PC-3 (cell line): ENCODE data around the gene PRLR. TPM values are rescaled to one million over a fixed set of nuclear protein-coding genes. Genes with fewer than 3 reads are reported as not detected.

Source experiments
- ATAC-seq: fragments of 200-7000 bp; cut with Tn5 transposase; 2 replicates; pipeline ENCODE4 v1.9.1; 2020; ENCODE audit warnings: mild to moderate bottlenecking, moderate library complexity
- Bru-seq: library from RNA; stranded (reverse); fragments of 400-500 nt; gene quantifications from one replicate; lab custom pipeline; 2021; lab: Mats Ljungman, UMichigan
- BruChase-seq, 2 experiments: library from RNA; stranded (reverse); fragments of 400-500 nt; gene quantifications; one replicate each; lab custom pipeline; 2021; lab: Mats Ljungman, UMichigan
- BruUV-seq: library from RNA; stranded (reverse); fragments of 400-500 nt; replicated peaks from 2 replicates; lab custom pipeline; 2021; lab: Mats Ljungman, UMichigan
- CTCF ChIA-PET: fragments of 300-600 bp; sonication (Branson Sonifier 250); formaldehyde crosslinking; loops from one replicate; lab custom pipeline; 2022; ENCODE audit warnings: antibody characterized with exemption; lab: Charles Lee
- POLR2A ChIA-PET: fragments of 300-600 bp; sonication (Branson Sonifier 250); formaldehyde crosslinking; loops from one replicate; lab custom pipeline; 2022; ENCODE audit warnings: antibody characterized with exemption; ENCODE audit not compliant: unreplicated experiment; lab: Charles Lee
- DNase-seq: peaks from one replicate; pipeline ENCODE4 v3.0.0-alpha.2; 2015
- H2AFZ ChIP-seq: fragments of 300-600 bp; sonication (generic); 2 replicates; pipeline ENCODE4 v1.6.0; 2016; ENCODE audit warnings: antibody characterized with exemption, low read length
- H3F3A ChIP-seq: fragments of 300-600 bp; sonication (generic); one replicate; pipeline ENCODE4 v1.6.0; 2017; ENCODE audit warnings: antibody characterized with exemption, low read length, control low read depth, mild to moderate bottlenecking; ENCODE audit not compliant: unreplicated experiment
- H3K27ac ChIP-seq: fragments of 300-600 bp; sonication (generic); 2 replicates; pipeline ENCODE4 v1.5.1; 2016; ENCODE audit warnings: mild to moderate bottlenecking, low read length
- H3K27me3 ChIP-seq: fragments of 300-600 bp; sonication (generic); 2 replicates; pipeline ENCODE4 v1.6.1; 2016; ENCODE audit warnings: low read length, mixed read lengths
- H3K36me3 ChIP-seq: fragments of 300-600 bp; sonication (generic); 2 replicates; pipeline ENCODE4 v1.6.1; 2016; ENCODE audit warnings: low read depth, mixed run types, low read length, mixed read lengths
- H3K4me1 ChIP-seq: fragments of 300-600 bp; sonication (generic); 2 replicates; pipeline ENCODE4 v1.5.1; 2016; ENCODE audit warnings: low read length; ENCODE audit not compliant: insufficient read depth
- H3K4me2 ChIP-seq: fragments of 300-600 bp; sonication (generic); 2 replicates; pipeline ENCODE4 v1.6.0; 2016; ENCODE audit warnings: low read length
- H3K4me3 ChIP-seq: fragments of 300-600 bp; sonication (generic); 2 replicates; pipeline ENCODE4 v1.5.1; 2016; ENCODE audit warnings: mild to moderate bottlenecking, low read length, mixed read lengths
- H3K79me2 ChIP-seq: fragments of 300-600 bp; sonication (generic); 2 replicates; pipeline ENCODE4 v1.6.1; 2017; ENCODE audit warnings: low read length, mixed read lengths
- H3K9ac ChIP-seq: fragments of 300-600 bp; sonication (generic); 2 replicates; pipeline ENCODE4 v1.6.0; 2016; ENCODE audit warnings: mild to moderate bottlenecking, low read length
- H3K9me2 ChIP-seq: fragments of 300-600 bp; sonication (generic); replicated peaks from 2 replicates; pipeline ENCODE4 v1.6.1; 2016; ENCODE audit warnings: mixed run types, low read length, mixed read lengths
- H3K9me3 ChIP-seq: fragments of 300-600 bp; sonication (generic); 2 replicates; pipeline ENCODE4 v1.6.1; 2016; ENCODE audit warnings: low read length, mixed read lengths
- H4K20me1 ChIP-seq: fragments of 300-600 bp; sonication (generic); 2 replicates; pipeline ENCODE4 v1.6.1; 2016; ENCODE audit warnings: low read length, mixed read lengths
- EZH2 ChIP-seq: fragments of 300-600 bp; sonication (generic); IDR thresholded peaks from one replicate; pipeline ENCODE4 v1.6.1; 2017; ENCODE audit warnings: antibody characterized with exemption, mild to moderate bottlenecking, low read length; ENCODE audit not compliant: unreplicated experiment
- EZH2phosphoT487 ChIP-seq: fragments of 300-600 bp; sonication (generic); IDR thresholded peaks from 2 replicates; pipeline ENCODE4 v1.6.1; 2018; ENCODE audit warnings: mild to moderate bottlenecking, antibody characterized with exemption, low read length, borderline replicate concordance
- intact Hi-C: fragments of 100-400 bp; cut with micrococcal nuclease; formaldehyde crosslinking; loops from 2 replicates; pipeline ENCODE4 v1.9.0; 2023
- long read RNA-seq: library from polyadenylated mRNA; unstranded; transcript quantifications from one replicate; pipeline ENCODE4 v2.0.0, GENCODE V29; 2021; ENCODE audit not compliant: unreplicated experiment
- total RNA-seq: library from RNA; depleted of rRNA; stranded (reverse); fragments of >200 nt; gene quantifications from 2 replicates; pipeline ENCODE4 v1.2.3, GENCODE V29; 2014; rRNA removed
- TF ChIP-seq, protein P1 (sequence below): fragments of 300-600 bp; sonication (generic); conservative IDR thresholded peaks from 2 replicates; pipeline ENCODE4 v1.5.1; 2017; ENCODE audit warnings: antibody characterized with exemption, low read depth, mild to moderate bottlenecking, low read length

PRLR gene
- 0.29 and 0.40 TPM in 2 replicates for total RNA-seq
- percentile 7 among the genes with signal in this experiment for Bru-seq, nascent RNA
- BruChase-seq, experiment 1, labeled RNA remaining after a 6-hour chase = percentile 9 among the genes with signal in this experiment
- percentile 7 among the genes with signal in this experiment for BruChase-seq, experiment 2, labeled RNA remaining after a 2-hour chase
- long read RNA-seq = 0 reads

DNA sequence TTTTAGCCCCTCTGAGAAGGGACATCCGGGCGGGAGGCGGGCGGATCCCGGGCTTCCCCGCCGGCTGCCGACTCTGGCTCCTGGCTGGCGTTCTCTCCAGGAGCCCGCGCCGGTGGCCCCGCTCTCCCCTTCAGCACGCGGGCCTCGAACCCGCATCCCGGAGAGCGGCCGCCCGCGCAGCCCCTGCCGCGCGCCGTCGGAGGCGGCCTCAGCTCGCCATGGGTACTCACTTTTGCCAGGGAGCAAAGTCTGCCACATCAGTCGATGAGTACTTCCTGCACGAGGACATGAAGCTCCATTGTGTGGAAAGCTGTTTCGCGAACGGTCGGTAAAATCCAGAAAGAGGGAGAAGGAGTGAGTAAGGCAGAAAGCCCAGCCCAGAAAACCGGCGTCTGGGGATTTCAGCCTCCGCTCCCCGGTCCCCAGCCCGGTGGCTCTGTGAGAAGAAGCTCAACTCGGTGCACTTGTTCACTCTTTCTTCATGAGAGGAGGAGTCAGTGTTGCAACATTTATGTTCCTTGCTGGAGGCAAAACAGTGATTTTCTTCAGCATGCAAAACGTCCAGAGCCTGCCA is at the start of gene PRLR:
PRLR (minus strand) TSS at position 450 of the 574 bp plus-strand sequence. CDS start 140,867 bp downstream, outside the sequence.
- ChIA-PET POLR2A (no interaction called here), CTCF (no interaction called here)
- Histone ChIP-seq H3F3A (no peaks in the 10 kb centered on the region), H2AFZ (peak within 1 kb of the TSS; percentile 63), H3K4me2 (peak within 1 kb of the TSS; percentile 77), H3K36me3 (no peaks in the 10 kb centered on the region), H3K9me2 (no peaks in the 10 kb centered on the region), H3K79me2 (no peaks in the 10 kb centered on the region), H3K9me3 (no peaks in the 10 kb centered on the region), H3K4me1 (no peaks in the 10 kb centered on the region; the same call in 1 of the 2 replicates), H4K20me1 (no peaks in the 10 kb centered on the region), H3K27me3 (peaks cover 88% of the 10 kb centered on the region), H3K27ac (no peak within 1 kb of the TSS), H3K9ac (no peak within 1 kb of the TSS), H3K4me3 (peak within 1 kb of the TSS; percentile 67)
- ATAC-seq (no peak; the same call in 1 of the 2 replicates), DNase-seq (peak; percentile 21)
- peak; percentile 55 for TF ChIP-seq EZH2
- 0 out of 2 replicates have a peak, but pooled peaks have one; percentile 19 for TF ChIP-seq EZH2phosphoT487
- TF ChIP-seq, protein P1, sequence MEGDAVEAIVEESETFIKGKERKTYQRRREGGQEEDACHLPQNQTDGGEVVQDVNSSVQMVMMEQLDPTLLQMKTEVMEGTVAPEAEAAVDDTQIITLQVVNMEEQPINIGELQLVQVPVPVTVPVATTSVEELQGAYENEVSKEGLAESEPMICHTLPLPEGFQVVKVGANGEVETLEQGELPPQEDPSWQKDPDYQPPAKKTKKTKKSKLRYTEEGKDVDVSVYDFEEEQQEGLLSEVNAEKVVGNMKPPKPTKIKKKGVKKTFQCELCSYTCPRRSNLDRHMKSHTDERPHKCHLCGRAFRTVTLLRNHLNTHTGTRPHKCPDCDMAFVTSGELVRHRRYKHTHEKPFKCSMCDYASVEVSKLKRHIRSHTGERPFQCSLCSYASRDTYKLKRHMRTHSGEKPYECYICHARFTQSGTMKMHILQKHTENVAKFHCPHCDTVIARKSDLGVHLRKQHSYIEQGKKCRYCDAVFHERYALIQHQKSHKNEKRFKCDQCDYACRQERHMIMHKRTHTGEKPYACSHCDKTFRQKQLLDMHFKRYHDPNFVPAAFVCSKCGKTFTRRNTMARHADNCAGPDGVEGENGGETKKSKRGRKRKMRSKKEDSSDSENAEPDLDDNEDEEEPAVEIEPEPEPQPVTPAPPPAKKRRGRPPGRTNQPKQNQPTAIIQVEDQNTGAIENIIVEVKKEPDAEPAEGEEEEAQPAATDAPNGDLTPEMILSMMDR = no peak
- intact Hi-C loops = no loop called here
- BruUV-seq = no TSS peak

DNA sequence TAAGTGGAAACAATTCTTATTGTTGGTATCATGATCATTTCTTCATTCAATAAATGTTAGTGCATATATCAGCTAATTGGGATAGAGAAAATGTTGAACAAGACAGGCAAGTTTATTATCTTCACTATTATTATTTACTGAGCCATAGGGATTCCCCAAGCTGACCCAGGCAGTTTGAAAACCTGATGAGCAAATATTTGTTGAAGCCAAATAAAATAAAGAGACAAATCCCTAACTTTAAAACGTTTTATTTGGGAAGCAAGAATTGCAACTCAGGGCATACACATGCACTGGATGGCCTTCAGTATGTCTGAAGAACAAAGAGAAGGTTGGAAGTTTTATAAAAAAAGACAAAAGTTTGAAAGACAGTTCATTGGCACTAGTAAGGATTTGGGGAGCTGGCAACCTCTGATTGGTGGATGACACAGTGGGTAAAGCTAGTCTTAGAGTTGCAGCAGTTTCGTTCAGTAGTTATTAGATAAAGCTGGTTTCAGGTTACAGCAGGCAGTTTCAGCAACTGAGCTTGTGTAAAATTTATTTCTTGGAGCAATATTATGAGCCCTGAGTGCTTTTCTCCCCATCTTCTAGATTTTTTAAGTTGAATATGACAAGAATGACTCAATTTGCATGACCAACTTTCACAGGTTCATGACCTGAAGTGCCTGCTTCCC is 44.7 kb upstream of the PRLR start:
- no peaks in the 10 kb centered on the region for H3F3A ChIP-seq
- ChIA-PET POLR2A (no interaction called here), CTCF (no interaction called here)
- intact Hi-C loops = no loop called here
- H2AFZ ChIP-seq = no peak overlapping the region
- H3K4me2 ChIP-seq = no peak overlapping the region
- no peaks in the 10 kb centered on the region for H3K79me2 ChIP-seq
- peaks cover 10% of the 10 kb centered on the region; the same call in 1 of the 2 replicates for H3K27me3 ChIP-seq
- no peaks in the 10 kb centered on the region for H4K20me1 ChIP-seq
- no peak for ATAC-seq
- peak; percentile 4 for DNase-seq
- BruUV-seq = no TSS peak
- H3K27ac ChIP-seq = no peak overlapping the region
- H3K4me3 ChIP-seq = no peak overlapping the region
- H3K4me1 ChIP-seq = no peaks in the 10 kb centered on the region
- no peaks in the 10 kb centered on the region for H3K36me3 ChIP-seq
- TF ChIP-seq EZH2phosphoT487 (no peak), EZH2 (no peak)
- TF ChIP-seq, protein P1 = no peak
- H3K9me3 ChIP-seq = no peaks in the 10 kb centered on the region
- H3K9ac ChIP-seq = no peak overlapping the region
- no peaks in the 10 kb centered on the region for H3K9me2 ChIP-seq

GRCh38 chr5:35269006-35269405 is 38.7 kb upstream of the PRLR start:
- H3K36me3 ChIP-seq = no peaks in the 10 kb centered on the region
- ChIA-PET CTCF (no interaction called here), POLR2A (no interaction called here)
- H3F3A ChIP-seq = no peaks in the 10 kb centered on the region
- BruUV-seq = no TSS peak
- DNase-seq (no peak), ATAC-seq (no peak)
- H4K20me1 ChIP-seq = no peaks in the 10 kb centered on the region
- intact Hi-C loops = no loop called here
- H3K9me3 ChIP-seq = no peaks in the 10 kb centered on the region
- H2AFZ ChIP-seq = no peak overlapping the region
- H3K4me1 ChIP-seq = no peaks in the 10 kb centered on the region
- no peak overlapping the region for H3K4me3 ChIP-seq
- no peaks in the 10 kb centered on the region for H3K9me2 ChIP-seq
- TF ChIP-seq, protein P1 = no peak
- TF ChIP-seq EZH2 = no peak
- no peak for TF ChIP-seq EZH2phosphoT487
- no peak overlapping the region for H3K27ac ChIP-seq
- H3K79me2 ChIP-seq = no peaks in the 10 kb centered on the region
- no peak overlapping the region for H3K9ac ChIP-seq
- H3K4me2 ChIP-seq = no peak overlapping the region
- peaks cover 28% of the 10 kb centered on the region; the same call in 1 of the 2 replicates for H3K27me3 ChIP-seq
